Colonic mucosa (tissue), 4 donors: ENCODE data around the gene PTPRA. TPM values are rescaled to one million over a fixed set of nuclear protein-coding genes. Genes with fewer than 3 reads are reported as not detected.

Experiments
- DNase-seq: peaks from one replicate; pipeline ENCODE4 v3.0.0-alpha.2; 2020
- H3K27ac ChIP-seq: fragments of 200-600 bp; one replicate; pipeline ENCODE4 v1.8.0; 2021
- H3K27me3 ChIP-seq: fragments of 200-600 bp; one replicate; pipeline ENCODE4 v1.8.0; 2021
- H3K36me3 ChIP-seq: fragments of 200-600 bp; one replicate; pipeline ENCODE4 v1.8.0; 2021
- H3K4me1 ChIP-seq: fragments of 200-600 bp; one replicate; pipeline ENCODE4 v1.8.0; 2021; ENCODE audit warnings: mild to moderate bottlenecking
- H3K4me3 ChIP-seq: fragments of 200-600 bp; one replicate; pipeline ENCODE4 v1.8.0; 2021
- H3K9ac ChIP-seq, 2 donors: one replicate each; pipeline ENCODE4 v1.7.0; 2013; ENCODE audit warnings: control low read depth in 2 of 2, low read depth in 2 of 2, low read length in 2 of 2
- H3K9me3 ChIP-seq: fragments of 200-600 bp; one replicate; pipeline ENCODE4 v1.8.0; 2021
- CTCF ChIP-seq: fragments of 200-600 bp; IDR thresholded peaks from one replicate; pipeline ENCODE4 v1.8.0; 2022; ENCODE audit warnings: antibody characterized with exemption, mild to moderate bottlenecking
- intact Hi-C: fragments of 100-400 bp; cut with DNase I; formaldehyde crosslinking; loops from one replicate; pipeline ENCODE4 v1.14.1; 2022
- total RNA-seq, 2 donors: library from RNA; stranded (reverse); fragmentation: NEBNext Ultra II Directional in 1 of 2; extraction: Animal tissue kit (Norgen Biotek cat#: 25700) in 1 of 2; gene quantifications; one replicate each; pipeline ENCODE4 v1.2.1, GENCODE V29; 2021
- donor health status: healthy.
- donor health status: DM: no; HTN: no; CAD: no.
- donor health status: DM: no; HTN: no; CAD: no.

The PTPRA gene
- total RNA-seq, 2 donors from 2014 or later: 30.3 to 55.2 TPM

DNA sequence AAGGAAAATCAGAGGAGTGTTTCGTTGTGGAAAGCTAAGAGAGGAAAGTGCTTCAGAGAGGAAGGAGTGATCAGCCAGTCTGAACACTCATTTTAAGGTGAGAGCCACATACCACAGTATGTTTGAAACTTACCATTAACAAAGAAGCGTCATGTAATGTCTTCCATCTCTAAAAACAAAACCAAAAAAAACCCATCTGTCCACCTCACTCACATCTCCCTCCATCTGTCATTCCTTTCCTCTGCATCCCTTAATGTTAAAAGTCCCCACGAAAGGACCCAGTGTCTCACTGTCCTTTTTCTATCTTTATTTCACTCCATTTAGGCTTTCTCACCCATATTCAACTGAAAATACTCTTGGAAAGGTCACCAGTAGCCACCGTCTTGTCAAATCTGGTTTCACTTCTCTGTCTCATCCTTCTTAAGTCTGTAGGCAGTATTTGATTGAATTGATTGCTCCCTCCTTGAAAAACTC lies 110.8 kb downstream of the PTPRA start:
- H3K27ac ChIP-seq: no peak overlapping the region
- no peak overlapping the region for H3K9ac ChIP-seq
- TF ChIP-seq CTCF: no peak
- H3K4me3 ChIP-seq: no peak overlapping the region
- intact Hi-C loops: no loop called here
- H3K4me1 ChIP-seq: no peaks in the 10 kb centered on the region
- no peaks in the 10 kb centered on the region for H3K27me3 ChIP-seq
- H3K9me3 ChIP-seq: no peaks in the 10 kb centered on the region
- DNase-seq: no peak
- H3K36me3 ChIP-seq: no peaks in the 10 kb centered on the region

DNA sequence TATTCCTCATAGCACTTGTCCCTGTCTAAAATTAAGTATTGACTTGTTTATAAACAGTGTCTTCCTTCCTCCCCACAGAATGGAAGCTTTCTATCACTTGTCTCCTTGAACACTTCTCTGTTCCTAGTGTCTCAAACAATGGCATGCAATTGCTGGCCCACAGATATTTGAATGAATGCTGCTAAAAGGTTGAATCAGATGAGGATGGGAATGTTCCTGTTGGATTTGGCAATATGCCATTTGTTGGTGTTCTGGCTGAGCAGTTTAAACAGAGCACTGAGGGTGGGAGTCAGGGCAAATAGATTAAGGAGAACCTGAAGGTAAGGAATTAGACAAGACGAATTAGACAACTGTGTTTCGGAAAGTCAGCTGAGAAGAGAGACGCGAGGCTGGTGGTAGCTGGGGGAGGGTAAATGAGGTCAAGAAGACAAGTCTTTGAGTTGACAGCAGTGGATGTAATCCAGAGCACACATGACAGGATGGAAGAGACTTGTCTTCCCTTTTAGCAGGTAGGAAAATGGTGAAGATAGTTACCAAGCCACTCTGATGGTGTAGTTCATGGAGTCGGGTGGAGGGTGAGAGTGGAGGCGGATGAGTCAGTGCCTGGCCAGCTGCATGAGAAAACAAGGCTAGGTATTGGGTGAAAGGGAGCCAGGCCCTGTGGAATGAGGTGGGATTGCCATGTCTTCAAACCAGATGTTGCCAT lies 111.8 kb downstream of the PTPRA start:
- Histone ChIP-seq H3K9ac (no peak overlapping the region), H3K9me3 (no peaks in the 10 kb centered on the region), H3K4me1 (no peaks in the 10 kb centered on the region), H3K36me3 (no peaks in the 10 kb centered on the region), H3K27me3 (no peaks in the 10 kb centered on the region), H3K27ac (no peak overlapping the region), H3K4me3 (no peak overlapping the region)
- no peak for TF ChIP-seq CTCF
- DNase-seq: no peak
- intact Hi-C loops: no loop called here

DNA sequence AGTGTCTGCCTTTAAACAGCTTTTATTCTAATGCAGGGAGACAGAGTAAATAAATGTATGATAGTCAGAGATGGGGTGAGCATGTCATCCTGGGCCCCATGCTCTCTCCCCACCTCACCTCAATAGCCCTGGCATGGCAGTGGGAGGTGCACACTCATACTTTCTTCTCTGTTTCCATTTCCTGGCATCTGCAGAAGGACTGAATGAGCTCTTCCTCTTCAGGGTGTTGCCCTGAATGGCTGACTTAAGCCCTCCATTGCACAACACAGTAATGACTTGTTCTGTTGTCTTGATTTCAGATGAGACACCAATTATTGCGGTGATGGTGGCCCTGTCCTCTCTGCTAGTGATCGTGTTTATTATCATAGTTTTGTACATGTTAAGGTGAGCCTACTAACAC lies 113.2 kb downstream of the PTPRA start:
- Histone ChIP-seq H3K9me3 (no peaks in the 10 kb centered on the region), H3K4me1 (no peaks in the 10 kb centered on the region), H3K9ac (no peak overlapping the region), H3K27ac (no peak overlapping the region), H3K4me3 (no peak overlapping the region), H3K36me3 (peaks cover 6% of the 10 kb centered on the region), H3K27me3 (no peaks in the 10 kb centered on the region)
- intact Hi-C loops: no loop called here
- no peak for DNase-seq
- TF ChIP-seq CTCF: no peak

DNA sequence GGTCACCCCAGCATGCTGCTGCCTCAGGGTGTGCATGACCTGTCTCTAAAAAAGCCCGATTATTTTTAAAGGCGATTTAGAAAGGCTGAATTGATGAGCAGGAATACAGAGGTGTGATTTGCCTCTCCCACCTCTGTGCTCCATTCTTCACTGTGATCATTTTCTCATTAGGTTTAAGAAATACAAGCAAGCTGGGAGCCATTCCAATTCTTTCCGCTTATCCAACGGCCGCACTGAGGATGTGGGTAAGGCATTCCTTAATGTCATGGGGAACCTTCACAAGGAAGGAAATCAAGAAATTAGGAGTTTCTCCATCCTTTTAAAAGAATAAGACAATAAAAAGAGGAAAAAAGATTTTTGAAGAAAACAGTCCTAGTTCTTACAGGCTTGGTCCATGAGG lies 114.6 kb downstream of the PTPRA start:
- no peak for TF ChIP-seq CTCF
- Histone ChIP-seq H3K36me3 (peaks cover 6% of the 10 kb centered on the region), H3K27ac (no peak overlapping the region)

GRCh38 chr20:2991532-2991931 lies 118.3 kb downstream of the PTPRA start:
- intact Hi-C loops: no loop called here
- TF ChIP-seq CTCF: no peak
- no peaks in the 10 kb centered on the region for H3K9me3 ChIP-seq
- H3K27ac ChIP-seq: no peak overlapping the region
- H3K4me1 ChIP-seq: no peaks in the 10 kb centered on the region
- DNase-seq: no peak
- no peak overlapping the region for H3K9ac ChIP-seq
- H3K4me3 ChIP-seq: no peak overlapping the region
- peaks cover 6% of the 10 kb centered on the region for H3K36me3 ChIP-seq
- no peaks in the 10 kb centered on the region for H3K27me3 ChIP-seq

More for the DNA sequence above, 114.6 kb downstream of the PTPRA start:
- intact Hi-C loops: no loop called here
- H3K9ac ChIP-seq: no peak overlapping the region
- no peaks in the 10 kb centered on the region for H3K4me1 ChIP-seq
- H3K9me3 ChIP-seq: no peaks in the 10 kb centered on the region
- no peak for DNase-seq
- no peaks in the 10 kb centered on the region for H3K27me3 ChIP-seq
- no peak overlapping the region for H3K4me3 ChIP-seq
